ENCODE results near the gene ARHGEF39. TPM values are rescaled to one million over a fixed set of nuclear protein-coding genes. Genes with fewer than 3 reads are reported as not detected.

ARHGEF39 gene
- total and polyA plus RNA-seq, 9 of the 15 experiments (the other 6 are each of a cell fraction or from before 2014, with no cell fraction given): 2.8 to 21.7 (median 12.9) TPM

- no peak for TF ChIP-seq DDX20 (tag; IDR thresholded peaks at IDR 0.05; ENCODE audit: low read depth)
- no peak for TF ChIP-seq ZNF512 (tag; IDR thresholded peaks at IDR 0.05)
- TF ChIP-seq C11orf30 (IDR thresholded peaks at IDR 0.05; ENCODE audit: low read depth): no peak
- TF ChIP-seq HDAC1 (IDR thresholded peaks at IDR 0.05): peak in 1 of 2 experiments; percentile 89; a peak in 2 of 4 replicates
- no peak for TF ChIP-seq TFE3 (CRISPR knock-in tag; IDR thresholded peaks at IDR 0.05)
- TF ChIP-seq SP1 (CRISPR knock-in tag; IDR thresholded peaks at IDR 0.05): peak; percentile 92
- TF ChIP-seq SMC3 (conservative IDR thresholded peaks at IDR 0.05; ENCODE audit: insufficient read depth, low read depth, low read length): 0 out of 2 replicates have a peak, but pooled peaks have one; percentile 2
- TF ChIP-seq ZNF507 (tag; conservative IDR thresholded peaks at IDR 0.05): no peak
- no peak for TF ChIP-seq NCOA1 (IDR thresholded peaks at IDR 0.05; ENCODE audit: low read depth)
- no peak for TF ChIP-seq CREB5 (CRISPR knock-in tag; IDR thresholded peaks at IDR 0.05)
- TF ChIP-seq BRD9 (IDR thresholded peaks at IDR 0.05; ENCODE audit: low read depth, partially characterized antibody): peak; percentile 69
- TF ChIP-seq PHB (CRISPR knock-in tag; IDR thresholded peaks at IDR 0.05): no peak
- TF ChIP-seq CREB1 (IDR thresholded peaks at IDR 0.05): peak; percentile 83
- TF ChIP-seq CREB1 (CRISPR knock-in tag; IDR thresholded peaks at IDR 0.05): peak; percentile 90
- TF ChIP-seq PURB (CRISPR knock-in tag; IDR thresholded peaks at IDR 0.05; ENCODE audit: low read depth): no peak
- TF ChIP-seq PRMT5 (CRISPR knock-in tag; IDR thresholded peaks at IDR 0.05): no peak
- TF ChIP-seq ZNF77 (CRISPR knock-in tag; IDR thresholded peaks at IDR 0.05): no peak
- no peak for TF ChIP-seq NRF1 (conservative IDR thresholded peaks at IDR 0.05 in 1 of 2, IDR thresholded peaks at IDR 0.05 in 1 of 2)
- no peak for TF ChIP-seq TAL1 (IDR thresholded peaks at IDR 0.05)
- TF ChIP-seq MAFF (IDR thresholded peaks at IDR 0.05; ENCODE audit: low read length): no peak
- no peak for TF ChIP-seq SFPQ (IDR thresholded peaks at IDR 0.05; ENCODE audit: low read depth, low read length)
- no peak for TF ChIP-seq FOS (IDR thresholded peaks at IDR 0.05; ENCODE audit: extremely low read depth, insufficient read length)
Measured at GRCh38 chr9:35657546-35658136, 7.4 kb downstream of the ARHGEF39 start, which contains the start of gene RMRP (continued).
